HG02852 (cell line): ENCODE data around the gene NEURL1B.
"Not testable (repeated sequence)": the region's sequence is repeated elsewhere in the genome, so short reads cannot be mapped to it uniquely, and the experiment has no call there.

Experiments
- ATAC-seq: cut with Tn5 transposase; IDR thresholded peaks from one replicate; pipeline ENCODE4 v1.9.1; 2021; ENCODE audit warnings: mild to moderate bottlenecking, moderate library complexity; ENCODE audit not compliant: unreplicated experiment

Gene NEURL1B

DNA sequence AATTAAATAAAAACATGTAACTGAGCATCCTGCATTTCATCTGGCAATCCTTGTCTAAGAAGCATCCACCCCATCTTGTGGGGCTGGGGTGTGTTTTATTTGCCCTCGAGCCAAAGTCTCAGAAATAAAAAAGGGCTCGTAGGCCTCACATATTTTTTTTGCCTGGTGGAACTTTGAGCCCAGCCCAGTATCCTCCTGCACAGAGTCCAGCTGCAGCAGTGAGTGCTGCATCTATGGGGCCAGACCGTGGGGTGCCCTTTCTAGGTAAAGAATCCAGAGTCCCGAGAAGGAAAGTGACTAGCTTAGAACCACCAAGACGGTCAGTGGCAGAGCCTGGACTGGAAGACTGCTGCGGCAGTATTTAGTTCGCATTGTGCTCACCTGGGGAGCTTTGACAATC lies 33.1 kb downstream of the NEURL1B start:
- ATAC-seq: no peak

DNA sequence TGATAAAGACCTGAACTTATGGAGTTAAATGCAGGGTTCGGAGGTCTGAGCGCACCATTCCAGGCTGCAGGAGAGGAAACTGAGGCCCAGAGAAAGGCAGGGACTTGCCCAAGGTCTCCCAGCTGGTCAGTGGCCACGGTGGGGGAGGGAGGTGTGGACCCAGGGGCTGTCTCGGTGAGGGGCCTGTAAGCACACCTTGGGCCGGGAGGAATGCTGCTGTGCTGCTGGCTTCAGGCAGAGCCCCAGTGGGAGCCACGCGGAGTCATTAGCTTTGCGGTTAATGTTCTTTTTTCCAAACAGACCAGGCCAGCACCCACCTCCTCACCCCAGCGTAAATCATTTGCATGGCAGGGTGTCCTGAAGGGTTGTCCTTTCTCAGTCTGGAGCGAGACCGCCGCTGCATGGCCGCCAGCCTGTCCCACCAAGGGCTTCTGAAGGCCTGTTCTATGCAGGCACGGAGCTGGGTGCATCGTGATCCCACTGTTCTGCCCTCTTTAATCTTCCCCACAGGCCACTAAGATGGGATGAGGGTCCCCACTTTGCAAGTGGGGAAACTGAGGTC lies 35.9 kb downstream of the NEURL1B start:
- ATAC-seq: no peak

DNA sequence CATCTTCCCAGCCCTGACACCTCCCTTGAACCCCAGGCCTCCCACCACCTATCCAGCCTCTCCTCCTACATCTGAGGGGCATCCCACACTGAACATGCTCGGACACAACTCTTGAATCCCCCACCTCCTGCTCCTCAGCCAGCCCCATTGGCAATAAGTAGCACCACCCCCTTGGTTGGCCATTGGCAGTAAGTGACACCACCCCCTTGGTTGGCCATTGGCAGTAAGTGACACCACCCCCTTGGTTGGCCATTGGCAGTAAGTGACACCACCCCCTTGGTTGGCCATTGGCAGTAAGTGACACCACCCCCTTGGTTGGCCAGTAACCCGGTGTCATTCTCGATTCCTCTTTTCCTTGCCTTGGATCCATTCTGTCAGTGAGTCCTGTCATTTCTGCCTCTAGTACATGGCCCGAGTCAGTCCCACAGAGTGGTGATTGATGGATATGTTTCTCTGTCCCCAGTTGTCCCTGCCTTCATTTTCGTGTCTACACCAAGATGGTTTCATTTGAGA lies 37.4 kb downstream of the NEURL1B start:
- ATAC-seq: not testable (repeated sequence)

DNA sequence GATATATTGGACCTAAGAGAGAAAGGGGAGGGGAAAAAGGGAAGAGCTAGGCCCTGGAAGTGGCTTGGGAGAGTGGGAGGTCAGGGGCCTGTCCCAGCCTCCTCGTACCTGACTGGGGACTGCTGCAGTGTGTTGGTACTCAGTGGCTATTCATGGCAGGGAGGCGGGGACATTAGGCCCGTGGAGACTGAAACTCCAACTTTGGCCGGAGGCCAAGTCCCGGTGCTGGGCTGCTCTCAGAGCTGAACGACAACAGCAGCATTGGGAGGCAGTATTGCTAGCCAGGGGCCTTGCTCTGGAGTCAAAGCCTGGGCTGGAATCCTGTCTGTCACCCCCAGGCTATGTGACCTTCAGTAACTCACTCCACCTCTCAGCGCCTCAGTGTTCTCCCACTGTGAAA lies 37.8 kb downstream of the NEURL1B start:
- no peak for ATAC-seq

DNA sequence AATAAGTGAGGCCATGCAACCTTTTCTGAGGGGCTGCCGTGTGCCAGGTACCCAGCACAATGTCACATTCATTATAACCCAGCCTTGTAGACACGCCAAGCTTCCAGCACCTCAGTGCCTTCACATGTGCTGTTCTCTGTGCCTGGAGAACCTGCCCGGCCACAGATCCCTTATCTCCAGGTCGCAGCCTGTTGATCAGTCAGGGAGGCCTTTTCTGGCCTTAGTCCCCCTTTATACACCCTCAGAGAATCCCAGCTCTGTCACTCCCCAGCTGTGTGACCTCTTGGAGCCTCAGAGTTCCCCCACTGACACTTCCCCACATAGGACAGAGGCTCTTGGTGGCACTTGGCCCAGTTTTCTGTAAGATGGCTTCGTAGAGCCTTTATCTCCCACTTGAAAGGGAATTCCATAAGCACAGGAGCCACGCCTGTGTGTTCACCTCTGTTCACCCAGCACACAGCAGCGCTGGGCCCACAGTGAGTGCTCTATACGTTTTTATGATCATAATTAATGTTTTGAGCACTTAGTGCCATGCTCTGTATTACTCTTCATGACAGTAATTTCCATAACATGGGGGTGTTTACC lies 38.7 kb downstream of the NEURL1B start:
- no peak for ATAC-seq

DNA sequence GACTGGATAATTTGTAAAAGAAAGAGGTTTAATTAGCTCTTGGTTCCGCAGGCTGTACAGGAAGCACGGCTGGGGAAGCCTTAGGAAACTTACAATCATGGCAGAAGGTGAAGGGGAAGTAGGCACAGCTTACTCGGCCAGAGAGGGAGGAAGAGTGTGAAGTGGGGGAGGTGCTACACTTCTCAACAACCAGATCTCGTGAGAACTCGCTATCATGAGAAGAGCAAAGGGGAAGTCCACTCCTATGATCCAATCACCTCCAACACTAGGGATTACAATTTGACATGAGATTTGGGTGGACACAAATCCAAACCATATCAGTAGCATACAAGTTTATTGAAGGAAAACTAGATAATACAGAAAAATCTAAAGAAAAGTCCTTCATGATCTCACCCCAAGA lies 39.9 kb downstream of the NEURL1B start:
- ATAC-seq: no peak

DNA sequence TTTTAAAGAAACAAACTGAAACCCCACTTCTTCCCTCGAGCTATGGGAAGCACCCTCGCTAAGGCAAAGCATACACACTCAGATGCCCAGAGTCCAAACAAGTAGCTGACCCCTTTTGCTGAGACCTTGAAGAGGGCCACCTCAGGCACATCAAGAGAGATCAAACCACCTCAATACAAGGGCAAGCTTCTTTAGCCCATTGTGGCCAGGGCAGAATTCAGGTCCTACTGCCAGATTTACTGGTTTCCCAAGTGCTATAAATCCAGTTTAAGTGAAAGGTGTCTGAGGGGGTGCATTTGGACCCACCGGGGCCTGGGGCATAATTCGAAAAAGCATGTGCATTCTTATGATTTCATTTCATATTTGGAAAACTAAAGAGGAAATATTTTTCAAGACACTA lies 40.4 kb downstream of the NEURL1B start:
- no peak for ATAC-seq

DNA sequence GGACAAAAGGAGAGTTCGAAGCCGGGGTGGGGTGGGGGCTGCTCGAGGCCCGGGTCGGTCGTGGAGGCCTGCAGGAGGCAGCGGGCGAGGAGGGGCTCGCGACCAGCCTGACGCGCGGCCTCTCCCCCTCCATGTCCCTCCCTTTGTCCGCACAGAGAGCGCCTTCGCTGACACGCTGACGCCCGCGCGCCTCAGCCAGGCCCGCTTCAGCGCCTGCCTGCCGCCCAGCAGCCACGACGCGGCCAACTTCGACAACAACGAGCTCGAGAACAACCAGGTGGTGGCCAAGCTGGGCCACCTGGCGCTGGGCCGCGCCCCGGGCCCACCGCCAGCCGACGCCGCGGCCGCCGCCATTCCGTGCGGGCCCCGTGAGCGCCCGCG lies 42.2 kb downstream of the NEURL1B start:
- no peak for ATAC-seq

DNA sequence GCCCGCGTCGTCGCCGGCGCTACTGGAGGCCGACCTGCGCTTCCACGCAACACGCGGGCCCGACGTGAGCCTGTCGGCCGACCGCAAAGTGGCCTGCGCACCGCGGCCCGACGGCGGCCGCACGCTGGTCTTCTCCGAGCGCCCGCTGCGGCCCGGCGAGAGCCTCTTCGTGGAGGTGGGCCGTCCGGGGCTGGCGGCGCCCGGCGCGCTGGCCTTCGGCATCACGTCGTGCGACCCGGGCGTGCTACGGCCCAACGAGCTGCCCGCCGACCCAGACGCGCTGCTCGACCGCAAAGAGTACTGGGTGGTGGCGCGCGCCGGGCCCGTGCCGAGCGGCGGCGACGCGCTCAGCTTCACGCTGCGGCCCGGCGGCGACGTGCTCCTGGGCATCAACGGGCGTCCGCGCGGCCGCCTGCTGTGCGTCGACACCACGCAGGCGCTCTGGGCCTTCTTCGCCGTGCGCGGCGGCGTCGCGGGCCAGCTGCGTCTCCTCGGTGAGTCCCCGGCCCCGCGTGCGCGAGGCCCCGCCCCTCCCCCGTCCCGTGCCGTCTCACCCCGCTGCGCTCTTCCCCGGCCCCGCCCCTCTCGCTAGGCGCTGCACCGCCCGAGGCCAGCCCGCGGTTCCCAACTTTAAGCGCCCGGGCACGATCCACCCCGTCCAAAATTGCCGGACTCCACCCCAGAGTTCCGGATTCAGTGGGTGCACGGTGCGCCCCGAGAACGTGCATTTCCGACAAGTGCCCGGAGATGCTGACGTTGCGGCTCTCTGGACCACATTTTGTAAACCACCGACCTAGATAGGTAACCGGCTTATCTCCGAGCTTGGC lies 42.8 kb downstream of the NEURL1B start:
- no peak for ATAC-seq

DNA sequence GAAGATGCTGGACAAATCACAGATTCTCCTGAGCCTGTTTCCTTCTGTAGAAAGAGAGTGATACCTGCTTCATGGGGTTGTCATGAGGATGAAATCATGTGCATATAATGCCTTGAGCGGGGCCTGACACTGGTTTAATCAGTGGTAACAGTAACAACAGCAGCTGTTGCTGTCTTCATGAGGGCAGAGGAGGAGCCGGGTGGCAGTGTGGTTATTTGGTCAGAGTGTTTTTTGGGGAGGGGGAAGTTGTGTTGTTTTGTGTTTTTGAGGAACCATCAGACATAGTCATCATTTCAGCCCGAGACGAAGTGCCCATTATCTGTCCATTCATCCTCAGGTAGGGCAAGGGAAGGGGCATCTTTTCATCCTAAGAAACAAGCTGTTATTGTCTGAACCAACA lies 44.0 kb downstream of the NEURL1B start:
- ATAC-seq: no peak

DNA sequence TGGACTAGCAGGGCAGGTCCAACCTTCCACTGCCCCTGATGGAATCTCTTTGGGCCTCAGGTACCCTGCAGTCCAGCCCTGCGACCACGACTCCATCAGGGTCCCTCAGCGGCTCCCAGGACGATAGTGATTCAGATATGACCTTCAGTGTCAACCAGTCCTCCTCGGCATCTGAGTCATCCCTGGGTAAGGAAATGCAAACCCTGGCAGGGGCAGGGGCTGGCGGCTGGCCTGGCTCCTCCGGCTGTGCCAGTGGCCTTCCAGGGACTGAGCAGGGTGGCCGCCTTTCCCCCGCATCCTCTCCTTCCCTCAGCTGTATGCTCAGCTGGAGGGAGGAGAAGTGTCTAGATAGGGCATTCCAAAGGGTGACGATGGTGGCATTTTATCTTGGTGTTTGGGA lies 45.0 kb downstream of the NEURL1B start:
- ATAC-seq: no peak

DNA sequence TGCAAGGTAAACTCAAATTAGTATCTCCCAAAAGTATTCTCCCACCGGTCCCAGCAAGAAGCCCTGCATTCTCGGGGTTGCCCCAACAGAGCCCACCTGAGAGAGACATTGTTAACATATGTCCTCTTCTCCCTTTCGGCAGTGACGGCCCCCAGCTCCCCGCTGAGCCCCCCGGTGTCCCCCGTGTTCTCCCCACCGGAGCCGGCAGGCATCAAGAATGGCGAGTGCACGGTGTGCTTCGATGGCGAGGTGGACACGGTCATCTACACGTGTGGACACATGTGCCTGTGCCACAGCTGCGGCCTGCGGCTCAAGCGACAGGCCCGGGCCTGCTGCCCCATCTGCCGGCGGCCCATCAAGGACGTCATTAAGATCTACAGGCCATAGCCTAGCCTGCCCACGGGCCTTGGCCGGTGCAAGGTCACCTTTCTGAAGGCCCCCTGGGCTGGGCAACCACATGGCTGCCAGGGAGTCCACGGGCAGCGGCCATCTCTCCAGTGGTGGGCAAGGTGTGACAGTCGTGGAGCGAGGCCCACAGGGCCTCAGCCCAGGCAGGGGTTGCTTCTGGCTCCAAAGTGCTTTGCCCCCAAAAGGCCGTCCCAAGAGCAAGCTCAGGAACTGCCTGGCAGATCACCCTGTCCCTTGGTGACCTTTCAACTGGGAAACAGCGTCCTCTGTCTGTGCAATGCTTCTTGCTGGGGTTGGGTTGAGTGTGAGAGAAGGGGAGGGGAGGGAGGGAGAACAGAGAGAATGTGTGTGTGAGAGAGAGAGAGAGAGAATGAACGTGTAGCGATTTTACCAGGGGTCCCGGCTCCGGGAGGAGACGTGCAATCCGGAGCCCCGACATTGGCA lies 45.7 kb downstream of the NEURL1B start:
- no peak for ATAC-seq

DNA sequence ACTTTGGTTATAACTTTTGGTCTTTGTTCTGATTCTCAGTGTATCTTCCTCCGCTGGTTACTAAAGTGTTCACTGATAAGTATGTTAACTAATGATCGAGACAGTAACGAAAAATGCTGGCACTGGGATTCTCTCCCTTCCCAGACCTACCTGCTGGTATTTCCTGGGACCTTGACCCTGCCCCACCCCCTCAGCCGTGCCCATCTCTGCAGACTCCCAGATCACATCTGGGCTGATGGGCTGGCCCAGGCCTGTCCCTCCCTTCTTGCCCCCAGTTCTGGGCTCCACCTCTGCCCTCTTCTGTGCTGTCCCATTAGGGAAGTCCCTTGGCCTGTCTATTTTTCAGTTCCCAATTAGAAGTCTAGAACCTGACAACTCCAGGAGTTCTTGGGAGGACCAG lies 46.9 kb downstream of the NEURL1B start:
- no peak for ATAC-seq

DNA sequence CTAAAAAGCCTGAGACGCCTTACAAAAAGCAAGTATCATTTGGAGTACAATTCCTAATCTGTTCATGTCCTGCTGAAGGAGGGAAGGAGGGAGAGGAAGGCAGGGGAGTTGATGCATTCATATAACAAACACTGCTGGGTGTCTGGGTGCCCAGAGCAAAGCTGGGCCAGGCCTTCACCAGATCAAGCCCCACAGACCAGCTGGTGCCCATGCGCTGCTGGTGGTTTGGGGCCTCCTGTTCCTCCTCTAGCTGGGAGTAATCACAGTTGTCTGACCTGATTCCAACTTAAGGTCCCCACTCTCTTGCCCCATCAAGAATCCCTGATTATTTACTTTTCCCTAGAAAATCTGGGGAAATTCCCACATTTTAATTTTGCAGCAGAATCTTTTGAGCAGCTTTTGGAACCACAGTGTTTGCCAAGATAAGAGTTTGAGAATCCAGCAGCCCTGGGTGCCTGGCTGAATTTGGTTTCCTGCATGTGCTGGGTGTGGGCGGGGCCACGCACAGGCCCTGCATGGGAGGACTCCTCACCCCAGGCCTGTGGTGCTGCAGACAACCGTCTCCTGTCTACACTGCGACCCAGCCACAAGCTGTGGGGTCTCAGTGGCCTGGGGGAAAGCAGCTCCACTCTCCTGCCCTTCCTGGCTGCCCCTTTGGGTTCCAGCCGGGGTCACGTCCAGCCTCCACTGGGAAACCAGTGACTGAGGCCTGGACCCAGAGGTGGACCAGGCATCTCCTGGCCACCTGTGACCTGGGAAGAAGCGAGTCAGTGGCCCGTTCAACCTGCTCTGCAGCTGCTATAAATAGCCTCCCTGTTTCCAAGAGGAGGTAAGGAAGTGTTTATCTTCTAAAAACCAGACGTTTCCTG lies 47.5 kb downstream of the NEURL1B start:
- no peak for ATAC-seq

DNA sequence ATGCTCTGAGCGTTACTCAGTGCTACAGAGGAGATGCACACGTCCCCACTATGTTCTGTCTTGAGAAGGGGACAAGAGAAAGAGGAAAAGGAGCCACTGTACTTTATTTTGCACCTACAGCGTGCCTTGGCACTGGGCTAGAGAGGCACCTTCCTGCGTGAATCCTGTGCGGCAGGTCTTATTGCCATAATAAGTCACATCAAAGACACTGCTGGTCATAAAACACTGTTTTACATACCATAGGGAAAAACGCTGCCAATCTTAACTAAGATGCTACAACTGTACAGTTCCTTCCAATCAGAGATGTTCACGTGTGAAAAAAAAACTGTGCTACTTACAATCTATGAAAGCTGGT lies 48.1 kb downstream of the NEURL1B start:
- ATAC-seq: no peak

DNA sequence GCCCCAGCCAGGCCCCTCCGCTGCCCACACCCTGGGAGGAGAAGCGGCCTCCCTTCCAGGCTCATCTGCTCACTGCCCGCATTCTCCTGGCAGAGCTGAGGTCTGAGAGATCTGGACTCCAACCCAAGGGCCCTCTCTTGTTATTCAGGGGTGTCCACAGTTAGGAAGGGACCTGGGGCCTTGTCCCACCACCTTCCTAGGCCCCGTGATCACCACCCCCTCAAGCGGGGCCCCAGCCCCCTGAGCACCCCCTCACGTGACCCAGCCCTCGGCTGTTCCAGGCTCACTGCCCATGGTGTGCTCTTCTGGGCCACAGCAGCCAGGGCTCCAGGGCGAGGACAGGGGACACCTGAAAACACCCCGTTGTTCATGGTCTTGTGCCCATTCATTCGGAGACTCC lies 48.7 kb downstream of the NEURL1B start:
- no peak for ATAC-seq

DNA sequence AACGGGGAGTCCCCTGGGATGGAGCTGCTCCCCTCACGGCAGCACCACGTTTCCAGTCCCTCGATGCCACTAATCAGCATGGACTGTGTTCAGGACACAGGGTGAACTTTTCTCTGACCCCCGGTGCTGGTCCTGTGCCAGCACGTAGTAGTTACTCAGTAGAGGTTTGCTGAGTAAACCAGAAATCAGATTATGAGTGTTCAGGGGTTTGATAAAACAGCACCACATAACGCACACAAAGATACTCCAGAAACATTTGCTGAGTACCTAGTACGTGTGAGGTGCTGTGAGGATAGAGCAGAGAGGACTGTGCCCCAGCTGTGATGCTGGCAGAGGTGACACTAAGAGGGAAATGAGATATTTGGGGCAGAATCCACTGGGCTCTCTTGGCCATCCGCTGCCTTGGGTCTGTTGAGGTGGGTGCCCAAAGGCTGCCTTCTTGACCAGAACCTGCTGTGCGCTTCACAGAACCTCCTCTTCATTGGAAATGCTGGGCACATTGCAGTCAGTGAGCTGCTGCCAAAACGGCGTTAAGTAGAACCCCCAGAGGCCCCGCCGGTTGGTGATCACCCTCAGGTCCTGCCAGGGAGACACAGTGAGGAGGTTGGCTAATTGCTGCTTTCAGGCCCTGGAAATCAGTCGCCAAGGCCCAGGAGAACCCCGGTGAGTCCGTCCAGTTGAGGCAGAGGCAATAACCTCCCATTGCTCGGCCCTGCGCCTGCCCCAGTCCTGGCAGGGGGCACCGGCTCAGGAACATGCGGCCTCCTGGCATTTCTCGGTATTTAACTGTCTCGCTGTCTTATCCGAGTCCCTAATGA lies 49.4 kb downstream of the NEURL1B start:
- ATAC-seq: peak; percentile 62

DNA sequence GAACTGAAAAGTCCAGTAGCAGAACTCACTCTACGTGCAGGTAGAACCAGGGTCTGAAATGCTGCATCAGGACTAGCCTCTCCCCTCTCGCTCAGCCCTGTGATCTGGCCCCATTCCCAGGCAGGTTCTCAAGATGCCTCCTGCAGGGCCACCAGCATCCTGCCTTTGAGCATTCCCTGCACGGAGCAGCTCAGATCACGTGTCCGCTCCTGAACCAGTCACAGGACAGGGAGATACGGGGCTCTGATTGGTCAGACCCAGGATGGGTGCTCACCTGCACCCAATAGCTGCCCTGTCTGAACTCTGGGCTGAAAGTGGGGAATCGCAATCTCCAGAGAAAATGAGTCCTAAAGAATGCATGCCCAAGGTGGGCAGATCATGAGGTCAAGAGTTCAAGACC lies 50.8 kb downstream of the NEURL1B start:
- ATAC-seq: no peak

DNA sequence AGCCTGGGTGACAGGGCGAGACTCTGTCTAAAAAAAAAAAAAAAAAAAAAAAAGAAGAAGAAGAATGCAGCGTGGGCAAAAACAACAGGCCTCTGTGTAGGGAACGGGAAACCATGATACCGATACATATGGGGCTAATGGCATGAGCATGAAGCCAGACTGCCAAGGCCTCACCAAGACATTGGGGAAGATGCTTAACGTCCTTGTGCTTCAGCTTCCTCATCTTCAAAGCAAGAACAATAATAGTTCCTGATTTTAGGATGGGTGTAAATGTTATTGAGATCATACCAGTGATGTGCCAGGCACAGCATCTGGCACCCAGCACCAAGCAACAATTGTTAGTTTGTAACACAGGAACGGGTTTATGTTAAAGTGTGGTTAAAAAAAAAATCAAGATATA lies 51.4 kb downstream of the NEURL1B start:
- no peak for ATAC-seq

DNA sequence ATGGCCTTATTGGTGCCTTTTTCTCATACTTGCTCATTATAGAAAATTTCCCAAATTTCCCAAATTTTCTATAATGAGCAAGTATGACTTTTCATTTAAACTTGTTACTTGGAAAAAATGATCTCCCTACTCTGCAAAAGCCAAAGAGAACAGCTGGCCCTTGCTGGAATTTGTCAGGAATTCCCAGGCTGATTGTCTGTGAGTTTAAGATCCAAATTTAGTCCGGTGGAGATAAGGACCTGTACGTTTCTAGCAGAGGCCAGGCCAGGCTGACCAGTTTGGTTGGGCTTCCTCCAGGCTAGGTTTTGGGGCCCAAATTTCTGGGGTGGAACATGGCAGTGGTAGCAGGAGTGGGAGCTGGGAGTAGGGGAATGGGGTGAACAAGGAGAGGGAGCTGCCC lies 51.9 kb downstream of the NEURL1B start:
- ATAC-seq: no peak
